Bone marrow (tissue), 2 donors: ENCODE measurements around the gene CD274.
"Not testable (repeated sequence)": the region's sequence is repeated elsewhere in the genome, so short reads cannot be mapped to it uniquely, and the experiment has no call there.

ENCODE experiments used
- DNase-seq, 2 donors: peaks; one replicate each; lab custom pipeline; 2025; lab: John Stamatoyannopoulos, UW

CD274 gene

DNA sequence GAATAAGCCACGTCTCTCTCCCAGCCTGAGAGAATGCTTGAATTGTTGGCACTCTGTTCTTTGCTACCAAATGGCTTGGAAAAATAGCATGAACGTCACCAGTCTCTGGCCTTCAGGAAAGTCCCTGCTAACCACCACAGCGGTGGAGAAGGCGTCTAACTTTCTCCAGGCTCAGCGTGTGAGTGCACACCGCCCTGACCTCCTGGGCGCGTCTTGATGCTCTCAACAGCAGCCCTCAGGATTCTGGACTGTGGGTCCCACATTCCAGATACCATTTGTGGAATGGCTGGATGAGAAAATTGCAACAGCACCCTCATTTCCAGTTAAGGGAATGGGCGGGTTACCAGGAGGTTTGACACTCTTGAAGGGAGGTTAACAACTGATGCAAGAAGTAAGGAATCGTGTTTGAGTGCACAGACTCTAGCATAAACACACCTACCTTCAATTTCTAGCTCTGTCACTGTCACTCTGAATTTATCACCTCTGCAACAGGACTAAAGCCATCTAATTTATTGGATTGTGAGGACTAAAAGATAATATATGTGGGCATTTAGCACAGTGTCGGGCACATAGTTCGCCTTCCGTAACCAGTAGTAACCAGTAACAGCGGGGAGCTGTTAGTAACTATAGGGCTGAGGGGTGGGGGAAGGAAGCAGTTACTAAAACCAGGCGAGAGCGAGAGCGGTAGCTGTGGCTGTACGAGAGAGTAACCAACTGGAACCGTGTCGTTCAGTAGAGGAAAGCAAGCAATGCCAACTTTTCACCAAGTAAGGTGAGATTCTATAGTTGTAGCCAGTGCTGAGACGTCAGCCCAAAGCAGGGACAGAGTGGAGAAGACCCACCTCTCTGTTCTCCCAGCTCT lies 11.8 kb upstream of the CD274 start:
- DNase-seq: peak in 1 of 2 donors; percentile 41

DNA sequence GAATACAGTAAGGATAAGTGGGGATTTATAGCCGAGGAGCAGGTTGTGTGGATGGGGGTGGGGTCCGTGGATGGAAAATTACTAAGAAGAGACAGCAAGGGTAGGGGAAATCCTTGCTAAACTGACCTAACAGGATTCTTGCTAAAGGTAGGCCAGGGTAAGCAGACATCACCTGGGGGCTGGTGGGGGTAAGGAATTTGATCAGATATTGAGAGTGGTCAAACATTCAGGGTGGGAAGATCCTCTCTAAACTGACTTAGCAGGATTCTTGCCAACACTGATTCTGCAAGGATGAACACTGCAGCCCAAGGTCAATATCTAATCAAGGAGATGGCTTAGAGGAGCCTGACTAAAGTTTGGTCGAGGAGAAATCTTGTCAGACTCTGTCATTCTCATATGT lies 9.9 kb upstream of the CD274 start:
- no peak for DNase-seq

DNA sequence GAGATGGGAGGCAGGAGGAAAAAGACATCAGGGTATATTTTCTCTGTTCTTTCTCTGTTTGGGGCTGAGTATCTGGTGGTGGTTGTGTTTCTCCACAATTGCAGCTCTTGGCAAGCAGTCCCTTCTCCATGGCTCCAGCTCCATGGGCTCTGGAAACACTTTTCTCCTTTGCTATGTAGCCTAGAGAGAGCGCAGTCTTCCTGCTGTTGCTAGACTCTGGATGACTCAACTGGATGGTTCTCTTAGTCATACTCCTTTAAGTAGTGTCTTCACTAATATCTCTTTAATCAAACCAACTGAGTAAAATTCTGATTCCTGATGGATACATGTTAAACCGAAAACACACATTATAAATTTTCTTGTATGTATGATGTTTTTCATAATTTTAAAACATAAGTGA lies 9.3 kb upstream of the CD274 start:
- DNase-seq: no peak

DNA sequence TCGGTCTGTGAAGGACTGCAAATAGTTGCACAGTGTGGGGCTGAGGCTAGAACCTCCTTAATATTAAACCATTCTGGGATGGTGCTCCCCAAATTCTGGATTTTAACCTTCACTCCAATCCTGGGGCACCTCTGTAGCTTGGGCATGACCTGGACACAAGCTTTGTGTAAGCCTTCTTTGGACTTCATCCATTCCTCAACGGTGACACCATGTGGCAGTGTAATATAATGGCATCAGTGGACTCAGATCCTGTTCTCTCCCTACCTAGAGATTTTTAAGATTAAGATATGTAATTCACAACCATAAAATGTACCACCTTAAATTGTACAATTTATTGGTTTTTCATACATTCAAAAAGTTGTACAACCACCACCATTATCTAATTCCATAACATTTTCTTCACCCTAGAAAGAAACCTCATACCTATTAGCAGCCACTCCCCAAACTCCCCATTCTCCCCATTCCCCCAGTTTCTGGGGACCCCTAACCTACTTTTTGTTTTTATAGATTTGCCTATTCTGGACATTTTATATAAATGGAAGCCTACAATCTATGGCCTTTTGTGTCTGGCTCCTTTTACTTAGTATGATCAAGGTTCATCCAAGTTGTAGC lies 7.8 kb upstream of the CD274 start:
- DNase-seq: peak in 1 of 2 donors; percentile 43

DNA sequence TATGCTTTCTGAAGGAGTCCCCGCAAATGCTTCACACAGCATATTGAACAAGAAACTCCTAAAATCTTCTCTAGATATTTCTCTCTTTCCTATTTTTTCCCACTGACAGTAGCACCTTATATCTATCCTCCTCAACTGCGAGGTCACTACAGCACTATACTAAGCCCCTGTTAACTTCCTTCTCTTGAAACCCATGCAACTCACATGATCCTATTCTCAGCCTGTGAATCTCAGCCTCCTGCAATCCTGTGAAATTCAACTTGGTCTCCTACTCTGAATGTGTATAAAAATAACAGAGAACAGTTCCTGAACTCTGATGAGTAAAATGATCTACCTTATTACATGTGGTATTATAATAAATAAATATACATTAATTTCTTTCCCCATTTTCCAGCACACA lies 6.5 kb upstream of the CD274 start:
- no peak for DNase-seq

DNA sequence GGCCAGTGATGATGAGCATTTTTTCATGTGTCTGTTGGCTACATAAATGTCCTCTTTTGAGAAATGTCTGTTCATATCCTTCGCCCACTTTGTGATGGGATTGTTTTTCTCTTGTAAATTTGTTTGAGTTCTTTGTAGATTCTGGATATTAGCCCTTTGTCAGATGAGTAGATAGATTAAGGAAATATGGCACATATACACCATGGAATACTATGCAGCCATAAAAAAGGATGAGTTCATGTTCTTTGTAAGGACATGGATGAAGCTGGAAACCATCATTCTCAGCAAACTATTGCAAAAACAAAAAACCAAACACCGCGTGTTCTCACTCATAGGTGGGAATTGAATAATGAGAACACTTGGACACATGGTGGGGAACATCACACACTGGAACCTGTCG lies 5.2 kb upstream of the CD274 start:
- DNase-seq: not testable (repeated sequence)

DNA sequence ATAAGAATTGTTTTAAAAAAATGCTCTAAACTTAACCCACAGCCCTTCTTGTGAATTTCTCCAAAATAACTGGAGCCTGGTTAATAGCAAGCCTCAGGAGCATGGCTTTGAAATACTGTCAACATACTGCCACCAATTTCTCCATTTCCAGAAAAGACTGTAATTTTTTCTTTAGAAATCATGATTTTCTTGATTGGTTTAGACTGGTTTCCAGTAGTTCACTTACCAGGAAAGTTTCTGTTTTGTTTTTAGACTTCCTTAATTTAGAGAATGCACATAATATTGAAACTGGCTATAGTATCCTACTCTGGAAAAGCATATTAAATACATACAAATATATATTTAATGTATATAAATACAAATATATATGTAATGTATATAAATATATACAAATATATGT lies 4.5 kb upstream of the CD274 start:
- DNase-seq: peak in 1 of 2 donors; percentile 39

DNA sequence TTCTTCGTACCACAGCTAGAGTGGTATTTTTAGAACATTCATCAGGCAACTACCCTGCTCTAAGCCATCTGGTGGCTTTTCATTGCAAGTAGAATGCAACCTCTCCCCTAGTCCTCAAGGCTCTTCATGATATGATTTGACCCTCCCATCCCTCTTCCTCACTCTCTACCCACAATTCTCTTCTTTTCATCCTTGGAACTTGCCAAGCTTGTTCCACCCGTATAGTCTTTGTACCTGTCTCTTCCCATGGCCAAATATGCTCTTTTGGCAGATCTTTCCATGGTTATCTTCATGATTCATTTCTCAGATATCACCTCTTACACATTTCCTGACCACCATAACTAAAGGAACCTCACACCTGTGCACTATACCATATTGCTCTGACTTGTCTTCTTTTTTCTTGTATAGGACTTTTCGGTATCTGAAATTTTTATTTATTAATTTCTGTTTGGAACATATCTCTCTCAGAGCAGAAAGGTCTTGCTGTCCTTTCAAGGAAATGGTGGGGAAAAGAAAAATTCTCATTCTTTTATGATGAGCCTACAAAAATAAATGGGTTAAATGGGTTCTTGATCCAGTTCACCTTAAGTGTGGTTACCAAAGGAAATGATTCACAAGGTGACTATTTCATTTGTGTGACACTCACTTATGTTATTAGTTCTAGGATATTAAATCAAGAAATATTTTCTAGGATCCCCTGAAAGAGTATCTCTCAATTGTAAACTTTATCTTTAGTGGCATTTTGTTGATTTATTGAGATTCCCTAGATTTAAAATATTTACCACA lies 3.7 kb upstream of the CD274 start:
- DNase-seq: no peak

DNA sequence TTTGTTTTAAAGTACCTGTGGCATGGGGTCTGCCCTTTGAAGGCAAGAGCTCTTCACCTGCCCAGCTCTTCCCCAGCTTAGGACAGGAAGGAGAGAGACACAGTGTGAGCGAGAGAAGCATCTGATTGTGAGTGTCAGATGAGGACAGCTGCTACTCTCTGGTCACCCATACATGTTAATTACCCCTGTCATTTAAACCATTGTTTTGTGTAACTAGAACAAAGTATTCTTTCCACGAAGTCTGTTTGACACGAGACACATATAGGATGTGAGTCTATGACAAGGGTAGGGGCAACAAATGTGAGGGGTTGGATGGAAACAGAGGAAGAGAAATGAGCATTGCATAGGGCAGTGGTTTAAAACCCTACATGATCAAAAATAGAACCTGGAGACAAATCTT lies 3.0 kb upstream of the CD274 start:
- no peak for DNase-seq

DNA sequence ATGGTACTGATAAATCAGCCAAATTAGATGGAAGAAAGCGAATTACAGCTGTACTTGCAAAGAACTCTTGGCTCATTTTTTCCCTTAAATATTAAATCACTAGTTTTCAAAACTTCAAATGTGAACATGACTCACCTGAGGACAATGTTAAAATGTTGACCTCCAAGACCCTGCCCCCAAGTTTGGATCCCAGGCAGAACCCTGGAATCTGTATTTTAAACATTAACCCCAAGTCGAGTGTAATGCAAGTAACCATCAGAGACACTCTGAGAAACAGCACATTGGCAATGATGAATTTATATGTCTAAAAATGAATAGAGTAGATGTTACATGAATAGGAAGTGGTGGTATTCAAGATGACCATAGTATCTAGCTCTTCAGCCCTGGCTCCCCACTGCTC lies 2.3 kb upstream of the CD274 start:
- DNase-seq: no peak

DNA sequence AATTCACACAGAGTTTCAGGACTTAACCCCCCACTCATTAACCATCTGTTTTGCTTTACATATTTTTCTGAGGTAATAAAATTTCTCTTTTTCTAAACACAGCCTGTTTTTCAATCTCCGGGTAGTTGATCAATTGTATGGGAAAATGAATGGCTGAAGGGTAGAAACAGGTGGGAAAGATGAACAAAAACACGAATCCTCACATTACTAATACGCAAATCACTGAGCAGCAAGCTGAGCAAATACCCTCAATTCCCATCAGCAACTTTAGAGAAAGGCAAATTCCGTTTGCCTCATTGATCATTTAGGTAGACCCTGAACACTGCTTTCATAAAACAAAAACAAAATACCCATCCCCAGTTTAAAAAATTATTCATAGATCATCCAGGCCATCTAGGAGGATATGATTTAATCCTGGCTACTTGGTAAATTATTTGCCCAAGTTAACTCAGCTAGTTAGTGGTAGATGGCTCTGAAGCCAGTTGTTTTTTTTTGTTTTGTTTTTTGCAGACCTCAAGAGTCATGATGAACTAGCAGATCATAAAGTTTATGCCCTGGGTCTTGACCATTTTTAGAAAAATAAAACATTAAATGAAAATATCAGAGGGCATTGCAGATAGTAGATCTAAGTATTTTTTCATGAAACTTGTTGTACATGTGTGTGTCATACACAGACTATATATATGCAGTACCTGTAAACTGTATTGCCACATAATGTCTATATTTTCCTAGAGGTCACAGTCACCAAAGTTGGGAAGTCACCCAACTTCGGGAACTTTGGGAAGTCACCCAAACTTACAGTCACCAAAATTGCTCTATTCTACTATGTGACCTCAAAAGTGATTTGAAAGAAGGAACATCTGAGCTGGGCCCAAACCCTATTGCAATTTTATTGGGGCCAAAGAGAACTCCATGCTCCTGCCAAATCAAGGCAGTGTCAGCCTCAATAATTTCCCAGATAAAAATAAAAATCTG lies 1.6 kb upstream of the CD274 start:
- no peak for DNase-seq

DNA sequence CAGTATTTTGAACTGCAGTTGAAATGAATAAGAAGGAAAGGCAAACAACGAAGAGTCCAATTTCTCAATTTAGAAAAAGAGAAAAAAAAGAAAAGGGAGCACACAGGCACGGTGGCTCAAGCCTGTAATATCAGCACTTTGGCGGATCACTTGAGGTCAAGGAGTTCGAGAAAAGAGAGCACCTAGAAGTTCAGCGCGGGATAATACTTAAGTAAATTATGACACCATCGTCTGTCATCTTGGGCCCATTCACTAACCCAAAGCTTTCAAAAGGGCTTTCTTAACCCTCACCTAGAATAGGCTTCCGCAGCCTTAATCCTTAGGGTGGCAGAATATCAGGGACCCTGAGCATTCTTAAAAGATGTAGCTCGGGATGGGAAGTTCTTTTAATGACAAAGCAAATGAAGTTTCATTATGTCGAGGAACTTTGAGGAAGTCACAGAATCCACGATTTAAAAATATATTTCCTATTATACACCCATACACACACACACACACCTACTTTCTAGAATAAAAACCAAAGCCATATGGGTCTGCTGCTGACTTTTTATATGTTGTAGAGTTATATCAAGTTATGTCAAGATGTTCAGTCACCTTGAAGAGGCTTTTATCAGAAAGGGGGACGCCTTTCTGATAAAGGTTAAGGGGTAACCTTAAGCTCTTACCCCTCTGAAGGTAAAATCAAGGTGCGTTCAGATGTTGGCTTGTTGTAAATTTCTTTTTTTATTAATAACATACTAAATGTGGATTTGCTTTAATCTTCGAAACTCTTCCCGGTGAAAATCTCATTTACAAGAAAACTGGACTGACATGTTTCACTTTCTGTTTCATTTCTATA lies 602 bp upstream of the CD274 start:
- DNase-seq: no peak

DNA sequence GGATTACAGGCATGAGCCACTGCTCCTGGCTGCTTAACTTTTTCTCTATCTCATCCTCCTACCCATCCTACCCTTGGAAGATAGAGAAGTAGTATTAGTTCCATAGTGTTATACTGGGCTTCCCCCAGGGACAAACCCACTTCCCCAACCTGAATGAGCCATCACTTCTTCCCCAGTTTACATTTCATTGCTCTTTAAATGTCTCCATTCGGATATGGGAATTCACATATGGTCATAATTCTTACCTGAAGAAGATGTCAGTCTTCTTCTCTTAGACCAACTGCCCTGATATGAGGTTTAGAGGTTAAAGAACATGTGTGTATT lies 1.9 kb downstream of the CD274 start:
- no peak for DNase-seq

DNA sequence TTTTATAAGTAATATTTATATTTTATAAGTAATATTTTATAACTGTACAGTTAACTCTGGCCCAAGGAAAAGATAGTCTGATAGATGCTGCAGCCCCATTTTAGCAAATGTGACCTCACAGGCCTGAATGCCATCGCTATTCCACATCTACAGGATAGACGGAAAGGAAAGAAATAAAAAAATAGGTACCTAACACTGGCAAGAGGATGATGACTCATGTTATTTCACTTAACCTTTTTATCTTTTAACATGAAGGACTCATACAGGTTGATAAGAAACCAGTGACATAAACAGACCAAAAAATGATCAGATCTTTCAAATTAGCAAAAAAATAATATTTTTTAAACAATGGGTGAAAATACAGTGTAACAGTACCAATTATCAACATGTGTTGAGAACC lies 2.7 kb downstream of the CD274 start:
- no peak for DNase-seq

DNA sequence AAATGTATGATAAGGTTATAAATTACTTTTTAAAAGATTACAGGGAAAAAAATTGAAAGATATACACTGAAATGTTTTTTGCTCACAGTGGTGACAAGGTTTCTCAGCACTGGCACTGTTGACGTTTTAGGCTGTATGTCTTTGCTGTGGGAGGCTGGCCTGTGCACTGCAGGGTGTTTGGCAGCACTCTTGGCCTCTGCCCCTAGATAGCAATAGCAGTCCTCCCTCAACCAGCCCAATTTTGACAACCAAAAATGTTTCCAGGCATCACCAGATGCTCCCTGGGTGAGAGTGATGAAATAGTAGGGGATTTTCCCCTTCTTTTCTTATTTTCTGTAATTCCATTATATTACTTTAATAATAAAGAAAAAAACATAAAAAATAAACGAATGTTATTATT lies 3.3 kb downstream of the CD274 start:
- DNase-seq: no peak

DNA sequence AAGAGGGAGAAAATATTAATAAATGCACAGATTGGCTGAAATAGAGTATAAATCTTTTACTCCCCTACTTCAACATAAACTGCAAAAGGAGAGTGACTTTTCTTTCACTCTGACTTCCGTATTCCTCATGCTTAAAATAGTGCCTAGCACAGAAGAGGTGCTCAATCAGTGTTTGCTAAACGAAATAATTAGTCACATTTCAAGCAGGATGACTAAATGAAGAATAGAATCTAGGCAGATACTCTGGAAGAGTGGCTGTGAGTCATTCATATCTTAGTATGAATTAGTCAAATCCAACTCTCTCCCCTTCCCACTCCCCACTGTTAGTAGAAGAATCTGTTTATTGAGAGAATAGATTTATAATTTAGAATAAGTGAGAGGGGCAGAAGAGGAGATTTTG lies 4.8 kb downstream of the CD274 start:
- DNase-seq: no peak

DNA sequence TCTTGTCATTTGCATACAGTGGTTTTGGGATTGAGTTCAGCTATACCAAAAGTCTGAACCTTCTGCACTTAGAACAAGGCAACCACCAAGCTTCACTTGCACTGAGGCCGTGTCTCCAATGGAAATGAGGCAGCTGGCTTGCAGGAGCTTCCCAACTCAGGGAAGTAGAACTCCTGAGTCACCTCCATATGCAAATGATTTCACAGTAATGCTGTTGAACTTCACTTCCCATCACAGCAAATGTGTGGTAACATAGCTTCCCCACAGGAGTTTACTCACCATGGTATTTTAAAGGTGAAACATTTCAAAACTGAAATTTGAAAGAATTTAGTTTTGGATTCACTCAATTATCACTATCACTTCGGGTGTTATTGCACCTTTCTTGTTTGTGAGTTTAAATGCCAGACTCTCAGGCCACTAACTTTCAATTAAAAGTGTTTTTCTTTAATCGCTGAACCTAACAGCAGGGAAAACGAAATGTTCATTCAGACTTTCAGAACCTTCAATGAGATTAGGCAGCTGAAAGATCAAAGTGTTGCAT lies 9.0 kb downstream of the CD274 start:
- DNase-seq: no peak

DNA sequence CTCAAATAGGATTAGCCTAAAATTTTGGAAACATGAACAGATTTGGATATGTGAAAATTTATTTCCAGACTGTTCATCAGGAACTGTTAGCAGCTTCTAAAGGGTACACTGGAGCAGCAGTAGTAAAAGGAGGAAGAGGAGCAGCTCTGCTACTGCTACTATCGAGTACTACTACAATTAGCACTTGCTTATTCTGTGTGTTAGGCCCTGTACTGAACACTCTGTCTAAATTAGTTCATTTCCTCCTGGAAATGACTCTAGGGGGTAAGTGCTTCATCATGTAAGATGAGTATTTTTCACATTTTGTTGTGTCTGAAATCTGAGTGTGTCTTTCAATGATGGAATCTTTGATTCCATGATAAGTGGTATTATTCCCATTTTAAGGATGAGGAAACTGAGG lies 9.8 kb downstream of the CD274 start:
- DNase-seq: no peak

DNA sequence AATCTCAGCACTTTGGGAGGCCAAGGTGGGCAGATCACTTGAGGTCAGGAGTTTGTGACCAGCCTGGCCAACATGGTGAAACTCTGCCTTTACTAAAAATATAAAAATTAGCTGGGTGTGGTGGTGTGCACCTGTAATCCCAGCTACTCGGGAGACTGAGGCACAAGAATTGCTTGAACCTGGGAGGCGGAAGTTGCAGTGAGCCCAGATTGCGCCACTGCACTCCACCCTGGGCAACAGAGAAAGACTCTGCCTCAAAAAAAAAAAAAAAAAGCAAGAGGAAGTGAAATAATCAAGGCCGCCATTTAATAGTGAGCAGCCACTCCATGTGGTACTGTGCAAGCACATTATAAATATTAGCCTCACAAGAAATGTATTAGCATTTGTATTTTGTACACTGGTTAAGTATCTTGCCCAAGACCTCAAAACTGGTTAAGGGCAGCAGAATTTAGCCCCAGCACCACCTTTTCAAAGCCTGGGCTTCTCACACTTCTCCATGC lies 14.5 kb downstream of the CD274 start:
- DNase-seq: not testable (repeated sequence)

DNA sequence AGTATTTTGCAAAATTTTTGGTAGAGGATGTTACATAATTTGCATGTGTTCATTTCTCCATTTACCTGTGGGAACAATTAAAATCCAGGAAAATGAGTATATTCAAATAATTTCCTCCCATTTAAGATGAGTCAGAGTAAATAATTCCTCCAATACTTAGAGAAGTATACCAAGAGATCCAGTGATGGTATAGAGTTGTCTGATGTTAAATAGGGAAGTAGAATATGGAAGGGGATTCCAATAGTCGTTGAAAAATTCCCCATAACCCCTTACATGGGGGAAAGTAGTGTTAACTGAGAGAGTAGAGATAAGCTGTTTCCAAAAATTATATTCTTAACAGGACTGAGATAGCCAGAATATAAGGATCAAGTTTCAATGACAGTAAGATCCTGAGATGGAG lies 15.7 kb downstream of the CD274 start:
- no peak for DNase-seq

DNA sequence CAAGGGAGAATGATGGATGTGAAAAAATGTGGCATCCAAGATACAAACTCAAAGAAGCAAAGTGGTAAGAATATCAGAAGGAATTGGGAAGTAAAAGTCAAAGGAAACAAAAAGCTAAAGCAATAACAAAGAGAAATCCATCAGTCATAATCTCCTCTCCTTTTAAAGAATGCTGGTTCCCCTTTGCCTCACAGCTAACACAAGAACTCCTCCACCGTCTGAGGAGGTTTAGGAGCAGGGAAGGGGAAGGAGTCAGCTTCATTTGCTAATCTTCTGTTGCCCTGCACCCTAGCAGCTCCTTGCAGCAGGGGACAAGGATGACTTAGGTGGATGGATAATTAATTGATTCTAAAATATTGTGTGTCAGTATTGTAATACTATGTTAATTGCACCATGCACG lies 16.4 kb downstream of the CD274 start:
- no peak for DNase-seq
